ENCODE data around the gene RAET1L.
"Not testable (repeated sequence)": the region's sequence is repeated elsewhere in the genome, so short reads cannot be mapped to it uniquely, and the experiment has no call there.

Gene RAET1L, protein sequence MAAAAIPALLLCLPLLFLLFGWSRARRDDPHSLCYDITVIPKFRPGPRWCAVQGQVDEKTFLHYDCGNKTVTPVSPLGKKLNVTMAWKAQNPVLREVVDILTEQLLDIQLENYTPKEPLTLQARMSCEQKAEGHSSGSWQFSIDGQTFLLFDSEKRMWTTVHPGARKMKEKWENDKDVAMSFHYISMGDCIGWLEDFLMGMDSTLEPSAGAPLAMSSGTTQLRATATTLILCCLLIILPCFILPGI

GRCh38 chr6:150025201-150025917, at the start of gene RAET1L:
Gene RAET1L, minus strand, starts transcription at chr6:150025532. Its CDS starts 61 bp downstream, at chr6:150025471.
- no peak for DNase-seq (ENCODE audit: low read depth, low spot score)

- no peak for DNase-seq (ENCODE audit: low read depth, low spot score)
These were observed 49.7 kb upstream of the RAET1L start for GRCh38 chr6:150075034-150075421.

GRCh38 chr6:150074396-150075033, 49.2 kb upstream of the RAET1L start:
- not testable (repeated sequence) for DNase-seq (ENCODE audit: low read depth, low spot score)

DNA sequence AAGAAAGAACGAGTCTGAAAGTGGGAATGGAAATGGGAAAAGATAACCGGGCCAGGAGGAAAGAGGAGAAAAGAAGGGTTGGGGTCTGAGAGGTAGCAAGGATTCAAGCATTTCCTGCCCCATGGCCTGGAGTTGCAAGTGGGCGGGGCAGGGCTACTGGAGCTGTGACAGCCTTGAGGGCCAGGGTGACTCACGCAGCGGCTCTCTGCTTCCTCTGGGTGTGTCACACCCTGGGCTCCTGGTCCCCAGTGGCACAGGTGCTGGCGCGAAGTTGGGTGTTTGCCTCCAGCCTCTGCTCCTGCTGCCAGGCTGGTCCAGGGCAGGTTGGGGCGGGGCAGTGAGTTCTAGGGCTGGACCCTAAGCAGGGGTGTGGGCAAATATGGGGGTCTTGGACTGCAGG, 46.9 kb upstream of the RAET1L start:
- no peak for DNase-seq (ENCODE audit: low read depth, low spot score)

- no peak for DNase-seq (ENCODE audit: low read depth, low spot score)
These were observed 45.0 kb upstream of the RAET1L start for GRCh38 chr6:150070236-150070818.

DNA sequence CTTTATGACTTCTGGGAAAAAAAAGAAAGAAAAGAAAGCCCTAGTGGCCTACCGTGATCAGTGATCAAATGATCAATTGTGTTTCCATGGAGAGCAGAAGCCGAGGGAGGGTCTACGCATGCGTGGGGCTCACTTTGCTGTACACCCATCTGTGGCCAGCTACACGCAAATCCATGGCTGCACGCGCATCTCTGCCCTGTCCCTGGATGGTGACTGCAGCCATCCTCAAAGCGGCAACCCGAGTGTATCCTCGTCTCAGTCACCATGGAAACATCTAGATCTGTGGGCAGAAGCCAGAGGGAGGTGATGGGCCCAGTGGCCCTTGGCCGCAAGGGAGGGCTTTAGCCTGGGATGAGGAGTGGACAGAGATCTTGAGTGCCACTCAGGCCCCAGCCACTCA, 44.4 kb upstream of the RAET1L start:
- DNase-seq (ENCODE audit: low read depth, low spot score), result no peak

DNA sequence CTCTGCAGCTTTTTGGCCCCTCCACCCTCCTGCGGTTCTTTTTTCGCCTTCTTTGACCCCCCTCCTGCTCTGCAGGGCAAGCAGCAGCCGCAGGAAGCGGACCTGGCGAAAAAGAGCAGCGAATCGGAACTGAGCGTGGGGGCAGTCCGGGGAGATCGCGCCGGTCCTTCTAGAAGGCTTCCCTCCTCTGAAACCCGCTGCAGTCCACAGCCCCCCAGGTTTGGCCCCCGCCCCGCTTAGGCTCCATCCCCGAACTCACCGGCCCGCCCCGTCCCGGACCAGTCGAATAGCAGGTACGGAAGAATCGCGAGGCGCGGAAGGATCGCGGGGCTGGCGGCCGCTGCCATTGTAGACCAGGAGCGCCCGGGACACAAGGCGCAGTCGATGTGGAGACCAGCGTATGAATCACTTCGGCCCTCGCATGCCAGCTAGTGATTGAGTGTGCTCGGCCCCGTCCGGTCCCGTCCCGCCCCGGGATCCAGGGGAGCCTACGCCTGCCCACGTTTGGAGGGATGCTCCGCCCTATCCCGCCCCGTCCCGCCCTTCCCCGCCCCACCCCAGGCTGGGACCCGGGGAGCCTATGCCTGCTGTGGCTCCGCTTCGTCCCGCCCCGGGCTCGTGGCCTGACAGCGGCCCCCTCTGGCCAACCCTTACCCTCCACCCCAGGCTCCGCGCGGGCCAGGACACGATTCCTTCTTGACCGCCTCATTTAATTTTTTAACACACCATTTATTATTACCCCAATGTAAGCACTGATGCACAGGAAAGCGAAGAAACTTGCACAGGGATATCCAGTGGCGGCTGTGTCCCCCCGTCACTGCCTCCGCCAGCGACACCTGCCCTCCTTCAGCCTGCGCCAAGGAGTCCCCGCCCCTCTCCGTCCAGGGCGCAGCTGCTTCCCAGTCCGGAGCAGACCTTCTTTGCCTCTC, 43.7 kb upstream of the RAET1L start, which contains the start of gene ULBP3:
Gene ULBP3, minus strand, starts transcription at position 402 of the 929 bp plus-strand sequence. Its CDS starts 55 bp downstream, at position 347.
- peak; percentile 59 for DNase-seq (ENCODE audit: low read depth, low spot score)

- no peak for DNase-seq (ENCODE audit: low read depth, low spot score)
These were observed 42.8 kb upstream of the RAET1L start for GRCh38 chr6:150068151-150068550.

DNA sequence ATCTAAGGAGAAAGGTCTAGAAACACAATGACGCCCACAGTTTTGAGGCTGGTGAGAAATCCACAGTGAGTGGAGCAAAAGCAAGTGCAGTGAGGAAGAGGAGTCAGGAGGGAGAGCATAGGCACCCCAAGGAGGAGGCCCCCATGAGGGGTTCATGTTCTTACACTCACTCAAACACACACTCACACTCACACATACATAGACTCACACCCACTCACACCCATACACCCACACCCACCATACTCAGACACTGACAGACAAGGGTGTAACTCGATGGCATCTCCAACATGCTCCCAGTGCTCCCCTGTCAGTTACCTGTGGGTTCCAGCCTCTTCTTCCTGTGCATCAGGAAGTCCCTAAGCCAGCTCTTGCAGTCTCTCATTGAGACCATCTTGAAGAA, 39.8 kb upstream of the RAET1L start:
- DNase-seq (ENCODE audit: low read depth, low spot score), result no peak

DNA sequence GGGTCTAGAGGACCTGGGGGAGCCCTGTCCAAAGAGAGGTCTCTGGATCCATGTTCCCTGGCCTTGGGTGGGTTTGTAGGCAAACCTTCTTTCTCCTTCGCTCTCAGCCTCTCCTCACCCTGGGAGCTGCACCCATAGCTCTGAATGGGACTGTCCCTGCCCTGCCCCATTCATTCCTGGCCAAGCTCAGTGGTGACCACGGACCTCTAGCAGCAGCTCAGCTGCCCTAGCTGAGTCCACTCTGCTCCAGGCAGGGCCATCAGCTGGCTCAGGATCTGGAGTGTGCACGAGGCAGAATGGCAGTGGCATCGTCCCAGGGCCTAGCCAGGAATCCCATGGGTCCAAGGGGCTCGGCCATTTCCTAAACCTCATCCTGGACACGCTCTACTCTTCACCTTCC, 38.3 kb upstream of the RAET1L start:
- DNase-seq (ENCODE audit: low read depth, low spot score), result no peak

- not testable (repeated sequence) for DNase-seq (ENCODE audit: low read depth, low spot score)
These were observed 34.6 kb upstream of the RAET1L start for GRCh38 chr6:150059973-150060372.

DNA sequence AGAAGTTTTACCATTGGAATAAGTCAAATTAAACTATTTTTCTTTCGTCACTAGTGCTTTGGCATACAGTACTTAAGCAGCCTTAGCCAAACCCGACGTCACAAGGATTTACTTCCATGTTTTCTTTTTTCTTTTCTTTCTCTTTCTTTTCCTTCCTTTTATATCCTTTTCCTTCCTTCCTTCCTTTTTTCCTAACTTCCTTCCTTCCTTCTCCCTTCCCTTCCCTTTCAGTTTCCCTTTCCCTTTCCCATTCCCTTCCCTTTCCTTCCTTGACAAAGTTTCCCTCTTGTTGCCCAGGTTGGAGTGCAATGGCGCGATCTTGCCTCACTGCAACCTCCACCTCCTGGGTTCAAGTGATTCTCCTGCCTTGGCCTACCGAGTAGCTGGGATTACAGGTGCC, 33.7 kb upstream of the RAET1L start:
- DNase-seq (ENCODE audit: low read depth, low spot score), result no peak

DNA sequence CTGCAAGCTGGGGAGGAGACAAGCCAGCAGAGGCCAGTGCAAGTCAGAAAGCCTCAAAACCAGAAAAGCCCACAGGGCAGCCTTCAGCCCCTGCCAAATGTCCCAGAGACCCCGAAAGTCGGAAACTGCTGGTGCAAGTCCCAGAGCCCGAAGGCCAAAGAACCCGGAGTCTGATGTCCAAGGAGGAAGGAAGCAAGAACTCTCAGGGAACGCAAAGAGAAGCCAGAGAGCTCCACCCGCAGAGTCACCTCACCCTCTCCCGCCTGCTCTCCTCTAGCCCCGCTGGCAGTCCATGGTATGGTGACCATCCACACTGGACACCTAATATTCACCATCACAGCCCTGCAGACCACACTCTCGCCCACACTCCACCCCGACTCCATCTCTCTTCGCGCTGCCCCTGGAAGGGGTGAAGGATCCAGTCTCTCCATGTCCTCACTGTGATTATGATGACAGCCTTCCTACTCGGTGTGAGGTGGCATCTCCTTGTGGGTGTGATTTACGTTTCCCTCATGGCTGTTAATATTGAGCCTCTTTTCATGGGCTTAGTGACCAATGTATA, 33.0 kb upstream of the RAET1L start:
- no peak for DNase-seq (ENCODE audit: low read depth, low spot score)

GRCh38 chr6:150057501-150057951, 32.2 kb upstream of the RAET1L start:
- DNase-seq (ENCODE audit: low read depth, low spot score), result no peak

- DNase-seq (ENCODE audit: low read depth, low spot score), result no peak
These were observed 31.6 kb upstream of the RAET1L start for GRCh38 chr6:150056916-150057315.

GRCh38 chr6:150056156-150056555, 30.8 kb upstream of the RAET1L start:
- no peak for DNase-seq (ENCODE audit: low read depth, low spot score)

DNA sequence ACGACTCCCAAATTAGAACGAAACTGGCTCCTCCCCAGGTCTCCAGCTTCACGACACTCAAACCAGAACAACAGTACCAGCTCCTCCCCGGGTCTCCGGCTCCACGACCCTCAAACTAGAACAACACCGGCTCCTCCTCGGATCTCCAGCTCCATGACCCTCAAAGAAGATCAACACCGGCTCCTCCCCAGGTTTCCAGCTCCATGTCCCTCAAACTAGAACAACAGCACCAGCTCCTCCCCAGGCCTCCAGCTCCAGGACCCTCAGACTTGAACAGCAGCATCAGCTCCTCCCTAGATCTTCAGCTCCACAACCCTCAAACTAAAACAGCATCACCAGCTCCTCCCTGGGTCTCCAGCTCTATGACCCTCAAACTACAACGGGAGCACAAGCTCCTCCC, 29.8 kb upstream of the RAET1L start:
- no peak for DNase-seq (ENCODE audit: low read depth, low spot score)

GRCh38 chr6:150053450-150053849, 28.1 kb upstream of the RAET1L start:
- DNase-seq (ENCODE audit: low read depth, low spot score), result no peak

GRCh38 chr6:150050846-150051245, 25.5 kb upstream of the RAET1L start:
- no peak for DNase-seq (ENCODE audit: low read depth, low spot score)

DNA sequence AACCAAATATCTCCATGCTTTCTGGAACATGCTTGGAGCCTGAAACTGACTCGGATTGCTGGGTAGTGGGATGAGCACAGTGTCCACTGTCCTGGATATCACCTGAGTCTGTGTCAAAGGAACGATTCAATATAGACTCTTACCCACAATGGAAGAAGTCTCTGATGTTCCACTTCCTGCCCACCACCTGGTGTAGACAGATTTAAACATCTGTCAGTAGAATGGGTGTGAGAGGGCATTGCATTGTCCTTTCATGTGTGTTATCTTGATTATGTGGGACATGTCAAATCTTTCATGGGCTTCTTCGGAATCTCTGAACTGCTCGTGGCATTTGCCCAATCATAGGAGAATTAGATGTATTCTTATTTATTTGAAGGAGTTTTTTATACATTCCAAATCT, 22.8 kb upstream of the RAET1L start:
- no peak for DNase-seq (ENCODE audit: low read depth, low spot score)

- no peak for DNase-seq (ENCODE audit: low read depth, low spot score)
These were observed 21.6 kb upstream of the RAET1L start for GRCh38 chr6:150046943-150047342.

All from iPS DF 19.7 (cell line).